Parathyroid adenoma (tissue), 2 donors: ENCODE measurements around the gene TMEM81.

Source experiments
- H2AFZ ChIP-seq: fragments of 300-600 bp; sonication (generic); one replicate; pipeline ENCODE4 v1.7.0; 2017; ENCODE audit warnings: antibody characterized with exemption, mild to moderate bottlenecking
- H3K27ac ChIP-seq: fragments of 300-600 bp; sonication (generic); one replicate; pipeline ENCODE4 v1.7.0; 2017
- H3K27me3 ChIP-seq: fragments of 300-600 bp; sonication (generic); one replicate; pipeline ENCODE4 v1.7.0; 2017; ENCODE audit warnings: low read length; ENCODE audit not compliant: control insufficient read depth, insufficient read depth
- H3K36me3 ChIP-seq: fragments of 300-600 bp; sonication (generic); one replicate; pipeline ENCODE4 v1.7.0; 2017; ENCODE audit warnings: low read length; ENCODE audit not compliant: control insufficient read depth, insufficient read depth
- H3K4me1 ChIP-seq: fragments of 300-600 bp; sonication (generic); one replicate; pipeline ENCODE4 v1.7.0; 2017; ENCODE audit warnings: control low read depth
- H3K4me2 ChIP-seq: fragments of 300-600 bp; sonication (generic); one replicate; pipeline ENCODE4 v1.7.0; 2017; ENCODE audit warnings: low read length
- H3K4me3 ChIP-seq: fragments of 300-600 bp; sonication (generic); one replicate; pipeline ENCODE4 v1.7.0; 2017; ENCODE audit warnings: low read depth, low read length
- H3K79me2 ChIP-seq: fragments of 300-600 bp; sonication (generic); one replicate; pipeline ENCODE4 v1.7.0; 2017; ENCODE audit warnings: control low read depth
- H3K9ac ChIP-seq: fragments of 300-600 bp; sonication (generic); one replicate; pipeline ENCODE4 v1.7.0; 2017; ENCODE audit warnings: mild to moderate bottlenecking
- H3K9me3 ChIP-seq: fragments of 300-600 bp; sonication (generic); one replicate; pipeline ENCODE4 v1.7.0; 2017; ENCODE audit warnings: low read length; ENCODE audit not compliant: control insufficient read depth
- CTCF ChIP-seq: fragments of 300-600 bp; sonication (generic); IDR thresholded peaks from one replicate; pipeline ENCODE4 v1.7.0; 2017; ENCODE audit warnings: antibody characterized with exemption, mild to moderate bottlenecking
- donor health status: primary hyperparathyroidism.

TMEM81 gene

GRCh38 chr1:205067031-205067430 is 17.2 kb downstream of the TMEM81 start:
- no peaks in the 10 kb centered on the region for H3K27me3 ChIP-seq

GRCh38 chr1:205066141-205066818 is 18.0 kb downstream of the TMEM81 start:
- H3K4me2 ChIP-seq = no peak overlapping the region
- no peak for TF ChIP-seq CTCF
- no peak overlapping the region for H3K9ac ChIP-seq
- no peaks in the 10 kb centered on the region for H3K79me2 ChIP-seq
- H3K27me3 ChIP-seq = no peaks in the 10 kb centered on the region
- no peaks in the 10 kb centered on the region for H3K36me3 ChIP-seq
- H3K9me3 ChIP-seq = no peaks in the 10 kb centered on the region
- H2AFZ ChIP-seq = no peak overlapping the region
- no peak overlapping the region for H3K27ac ChIP-seq
- no peaks in the 10 kb centered on the region for H3K4me1 ChIP-seq
- no peak overlapping the region for H3K4me3 ChIP-seq

More at GRCh38 chr1:205067031-205067430, 17.2 kb downstream of the TMEM81 start:
- no peaks in the 10 kb centered on the region for H3K4me1 ChIP-seq
- H3K9ac ChIP-seq = no peak overlapping the region
- no peaks in the 10 kb centered on the region for H3K9me3 ChIP-seq
- no peaks in the 10 kb centered on the region for H3K79me2 ChIP-seq
- no peaks in the 10 kb centered on the region for H3K36me3 ChIP-seq
- no peak overlapping the region for H3K27ac ChIP-seq
- H3K4me3 ChIP-seq = no peak overlapping the region
- no peak overlapping the region for H2AFZ ChIP-seq
- H3K4me2 ChIP-seq = no peak overlapping the region
- TF ChIP-seq CTCF = no peak

DNA sequence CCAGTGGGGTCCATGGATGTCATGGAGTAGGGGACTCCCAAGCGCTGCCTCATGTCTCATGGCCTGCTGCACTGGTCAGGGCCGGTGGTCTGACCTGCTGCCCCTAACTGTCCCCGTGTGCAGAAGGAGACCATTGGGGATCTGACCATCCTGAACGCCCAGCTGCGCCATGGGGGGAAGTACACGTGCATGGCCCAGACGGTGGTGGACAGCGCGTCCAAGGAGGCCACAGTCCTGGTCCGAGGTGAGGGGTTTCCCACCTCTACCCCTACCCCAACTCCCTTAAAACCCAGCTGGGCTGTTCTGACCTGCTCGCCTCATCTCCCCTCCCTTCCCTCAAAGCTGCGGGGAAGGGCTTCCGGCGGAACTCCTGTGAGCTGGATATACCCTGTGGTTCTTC is 18.6 kb downstream of the TMEM81 start:
- no peaks in the 10 kb centered on the region for H3K4me1 ChIP-seq
- no peak overlapping the region for H2AFZ ChIP-seq
- no peak overlapping the region for H3K27ac ChIP-seq
- no peak overlapping the region for H3K9ac ChIP-seq
- no peaks in the 10 kb centered on the region for H3K79me2 ChIP-seq
- H3K4me2 ChIP-seq = no peak overlapping the region
- no peak overlapping the region for H3K4me3 ChIP-seq
- no peaks in the 10 kb centered on the region for H3K27me3 ChIP-seq
- no peak for TF ChIP-seq CTCF
- no peaks in the 10 kb centered on the region for H3K36me3 ChIP-seq
- H3K9me3 ChIP-seq = no peaks in the 10 kb centered on the region

GRCh38 chr1:205064741-205065316 is 19.4 kb downstream of the TMEM81 start:
- Histone ChIP-seq H3K4me2 (no peak overlapping the region), H3K4me3 (no peak overlapping the region), H2AFZ (no peak overlapping the region), H3K4me1 (no peaks in the 10 kb centered on the region), H3K9me3 (no peaks in the 10 kb centered on the region), H3K36me3 (no peaks in the 10 kb centered on the region), H3K27ac (no peak overlapping the region), H3K27me3 (no peaks in the 10 kb centered on the region), H3K9ac (no peak overlapping the region), H3K79me2 (no peaks in the 10 kb centered on the region)
- no peak for TF ChIP-seq CTCF

- no peak overlapping the region for H3K9ac ChIP-seq
- H3K4me2 ChIP-seq = no peak overlapping the region
- no peaks in the 10 kb centered on the region for H3K4me1 ChIP-seq
- no peak overlapping the region for H3K4me3 ChIP-seq
- H3K36me3 ChIP-seq = no peaks in the 10 kb centered on the region
- H3K9me3 ChIP-seq = no peaks in the 10 kb centered on the region
- no peak overlapping the region for H2AFZ ChIP-seq
- TF ChIP-seq CTCF = no peak
- no peak overlapping the region for H3K27ac ChIP-seq
- H3K79me2 ChIP-seq = no peaks in the 10 kb centered on the region
- H3K27me3 ChIP-seq = no peaks in the 10 kb centered on the region
Measured at GRCh38 chr1:205064301-205064700, 20.0 kb downstream of the TMEM81 start.
